C4-2B (cell line): ENCODE measurements around the gene GRM7.

Experiments used
- H3K27ac ChIP-seq: fragments of 450-650 bp; 2 replicates; pipeline ENCODE4 v1.5.1; 2017
- ZFX ChIP-seq: fragments of 450-650 bp; IDR thresholded peaks from 2 replicates; pipeline ENCODE4 v1.6.1; 2017
- TF ChIP-seq, protein P1 (sequence below): fragments of 450-650 bp; conservative IDR thresholded peaks from 2 replicates; pipeline ENCODE4 v1.5.1; 2017; ENCODE audit warnings: mild to moderate bottlenecking

The GRM7 gene

DNA sequence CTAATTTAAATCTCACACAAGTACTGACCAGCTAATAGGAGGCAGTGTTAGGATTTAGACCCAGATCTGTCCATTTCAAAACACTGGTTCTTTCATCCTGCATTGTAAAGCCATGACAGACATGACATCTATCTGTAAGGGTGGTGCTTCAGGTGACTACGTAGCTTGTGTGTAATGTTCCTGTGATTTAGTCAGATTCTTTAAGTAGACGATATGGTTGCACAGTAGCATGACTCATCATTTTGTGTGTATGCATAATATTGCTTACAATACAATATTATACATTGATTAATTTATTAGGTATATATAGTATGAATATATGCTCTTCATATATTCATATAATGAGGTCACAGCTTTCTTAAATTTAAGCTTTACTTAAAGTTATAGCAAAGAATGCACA is 628.5 kb downstream of the GRM7 start:
- no peak overlapping the region for H3K27ac ChIP-seq
- TF ChIP-seq, protein P1, sequence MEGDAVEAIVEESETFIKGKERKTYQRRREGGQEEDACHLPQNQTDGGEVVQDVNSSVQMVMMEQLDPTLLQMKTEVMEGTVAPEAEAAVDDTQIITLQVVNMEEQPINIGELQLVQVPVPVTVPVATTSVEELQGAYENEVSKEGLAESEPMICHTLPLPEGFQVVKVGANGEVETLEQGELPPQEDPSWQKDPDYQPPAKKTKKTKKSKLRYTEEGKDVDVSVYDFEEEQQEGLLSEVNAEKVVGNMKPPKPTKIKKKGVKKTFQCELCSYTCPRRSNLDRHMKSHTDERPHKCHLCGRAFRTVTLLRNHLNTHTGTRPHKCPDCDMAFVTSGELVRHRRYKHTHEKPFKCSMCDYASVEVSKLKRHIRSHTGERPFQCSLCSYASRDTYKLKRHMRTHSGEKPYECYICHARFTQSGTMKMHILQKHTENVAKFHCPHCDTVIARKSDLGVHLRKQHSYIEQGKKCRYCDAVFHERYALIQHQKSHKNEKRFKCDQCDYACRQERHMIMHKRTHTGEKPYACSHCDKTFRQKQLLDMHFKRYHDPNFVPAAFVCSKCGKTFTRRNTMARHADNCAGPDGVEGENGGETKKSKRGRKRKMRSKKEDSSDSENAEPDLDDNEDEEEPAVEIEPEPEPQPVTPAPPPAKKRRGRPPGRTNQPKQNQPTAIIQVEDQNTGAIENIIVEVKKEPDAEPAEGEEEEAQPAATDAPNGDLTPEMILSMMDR = no peak
- TF ChIP-seq ZFX = no peak

DNA sequence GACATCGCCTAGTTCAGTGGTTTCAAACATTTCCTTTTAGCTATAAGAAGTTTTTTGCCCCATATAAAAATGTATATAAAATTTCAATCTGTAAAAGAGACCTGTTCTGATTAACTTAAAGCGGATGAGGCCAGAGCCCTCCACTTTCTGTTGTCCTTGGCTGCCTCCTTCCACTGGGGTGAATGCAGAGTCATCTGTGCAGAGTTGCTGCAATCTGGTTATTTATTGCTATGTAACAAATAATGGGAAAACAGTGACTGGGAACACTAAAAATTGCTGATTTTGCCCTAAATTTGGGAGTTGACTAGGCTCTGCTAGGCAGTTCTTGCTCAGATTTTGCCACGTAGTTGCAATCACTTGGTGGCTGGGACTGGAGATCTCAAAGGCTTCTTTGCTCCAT is 637.8 kb downstream of the GRM7 start:
- TF ChIP-seq, protein P1 = no peak
- TF ChIP-seq ZFX = no peak
- H3K27ac ChIP-seq = no peak overlapping the region

DNA sequence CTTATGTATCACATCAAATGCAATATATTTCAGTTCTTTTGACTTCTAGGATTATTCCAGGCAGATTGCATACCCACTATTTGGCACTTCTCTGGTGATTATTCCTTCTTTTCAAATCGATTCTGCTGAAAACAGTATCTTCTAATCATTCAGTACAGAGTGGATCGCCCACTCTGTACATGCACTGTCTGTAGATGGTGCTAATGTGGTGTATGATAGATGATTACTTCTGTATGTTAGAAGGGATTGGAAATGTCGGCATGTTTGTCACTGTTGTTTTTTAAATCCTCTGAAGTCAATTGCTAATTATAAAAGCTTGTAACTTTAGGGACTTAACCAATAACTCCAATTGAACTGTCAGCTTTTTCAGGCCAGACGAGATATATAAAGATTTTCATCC is 642.5 kb downstream of the GRM7 start:
- TF ChIP-seq ZFX = no peak
- TF ChIP-seq, protein P1 = no peak
- H3K27ac ChIP-seq = no peak overlapping the region

DNA sequence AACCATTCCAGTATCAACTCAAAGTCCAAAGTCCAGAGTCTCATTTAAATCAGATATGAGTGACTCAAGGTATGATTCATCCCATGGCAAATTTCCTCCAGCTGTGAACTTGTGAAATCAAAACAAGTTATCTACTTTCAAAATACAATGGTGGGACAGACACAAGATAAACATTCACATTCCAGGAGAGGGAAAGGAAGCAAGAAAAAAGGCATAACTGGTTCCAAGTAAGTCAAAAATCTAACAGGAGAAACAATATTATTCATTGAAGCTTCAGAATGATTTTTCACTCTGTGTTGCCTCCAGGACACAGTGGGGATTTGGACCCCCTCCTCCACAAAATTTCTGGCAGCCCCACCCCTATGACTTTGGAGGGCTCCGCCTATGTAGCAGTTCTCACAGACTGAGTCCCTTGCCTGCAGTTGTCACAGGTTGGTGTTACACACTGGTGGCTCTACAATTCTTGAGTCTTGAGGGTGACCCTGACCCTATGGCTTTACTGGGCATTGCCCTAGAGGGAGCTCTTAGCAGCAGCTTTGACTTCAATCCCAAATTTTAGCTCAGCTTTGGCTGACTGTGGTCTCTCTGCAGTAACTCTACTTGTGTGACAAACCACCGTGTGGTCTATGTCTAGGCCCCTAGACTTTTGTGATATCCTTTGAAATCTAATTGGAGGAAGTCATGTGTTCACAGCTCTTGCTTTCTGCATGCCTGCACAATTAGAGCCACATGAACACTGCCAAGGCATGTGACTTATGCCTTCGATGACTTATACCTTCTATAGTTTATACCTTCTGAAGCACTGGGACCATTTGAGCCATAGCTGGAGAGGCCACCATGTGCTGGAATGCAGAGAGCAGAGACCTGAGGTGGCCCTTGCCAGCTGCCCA is 644.2 kb downstream of the GRM7 start:
- H3K27ac ChIP-seq = no peak overlapping the region
- TF ChIP-seq, protein P1 = no peak
- TF ChIP-seq ZFX = no peak

DNA sequence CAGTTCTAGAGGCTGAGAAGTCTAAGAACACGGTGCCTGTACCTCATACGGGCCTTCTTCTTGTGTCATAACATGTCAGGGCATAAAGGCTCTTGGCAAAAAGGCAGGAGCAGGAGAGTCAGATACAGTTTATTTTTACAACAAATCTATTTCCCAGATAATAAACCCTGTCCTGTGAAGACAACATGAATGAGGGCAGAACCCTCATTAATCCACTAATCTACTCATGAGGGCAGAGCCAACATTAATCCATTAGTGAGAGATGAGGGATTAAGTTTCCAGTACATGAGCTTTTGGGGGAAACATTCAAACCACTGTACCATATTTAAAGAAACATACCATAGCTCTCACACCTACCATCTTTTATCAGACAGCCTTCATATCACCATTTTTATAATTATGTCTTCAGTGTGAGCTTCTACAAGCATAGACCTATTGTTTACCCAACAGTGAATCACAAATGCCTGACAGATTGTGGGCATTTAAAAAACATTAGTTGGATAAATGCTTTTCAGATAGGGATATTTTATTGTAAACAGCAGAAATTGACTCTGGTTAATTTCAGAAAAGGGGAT is 645.8 kb downstream of the GRM7 start:
- no peak overlapping the region for H3K27ac ChIP-seq
- TF ChIP-seq ZFX = no peak
- TF ChIP-seq, protein P1 = no peak

DNA sequence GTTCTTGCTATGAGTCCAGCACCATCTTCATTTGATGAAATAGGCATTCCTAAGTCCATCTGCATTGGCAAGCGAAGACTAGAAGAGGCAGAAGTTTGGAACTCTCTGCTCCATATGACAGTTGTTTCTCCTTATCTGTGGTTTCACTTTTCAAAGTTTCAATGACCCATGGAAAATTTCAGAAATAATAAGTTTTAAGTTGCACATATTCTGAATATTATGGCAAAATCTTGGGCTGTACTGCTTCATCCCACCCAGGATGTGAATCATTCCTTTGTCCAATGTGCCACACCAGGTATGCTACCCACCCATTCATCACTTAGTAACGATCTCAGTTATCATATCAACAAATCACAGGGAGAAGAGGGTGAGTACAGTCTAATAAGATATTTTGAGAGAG is 647.9 kb downstream of the GRM7 start:
- H3K27ac ChIP-seq = no peak overlapping the region
- TF ChIP-seq, protein P1 = no peak
- TF ChIP-seq ZFX = no peak

DNA sequence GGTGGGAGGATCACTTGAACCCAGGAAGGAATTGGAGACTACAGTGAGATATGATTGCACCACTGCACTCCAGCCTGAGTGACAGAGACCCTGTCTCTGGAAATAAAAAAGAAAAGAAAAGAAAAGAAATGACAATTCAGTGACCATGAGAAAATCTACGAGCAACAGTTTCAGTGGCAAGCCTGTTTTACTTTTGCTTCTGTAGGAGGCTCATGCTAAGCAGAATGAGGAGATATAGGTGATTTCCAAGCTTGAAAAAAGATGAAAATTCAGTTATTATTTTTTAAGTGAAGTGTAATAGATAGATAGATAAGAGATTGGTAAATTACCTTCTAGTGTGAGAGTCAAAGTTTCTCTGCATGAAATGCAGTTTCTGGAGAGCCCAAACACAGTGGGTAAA is 651.1 kb downstream of the GRM7 start:
- no peak for TF ChIP-seq ZFX
- TF ChIP-seq, protein P1 = no peak
- H3K27ac ChIP-seq = no peak overlapping the region
